Uterus (tissue), 4 donors: ENCODE results near the gene MSRB1. TPM values are rescaled to one million over a fixed set of nuclear protein-coding genes. Genes with fewer than 3 reads are reported as not detected.

Source experiments
- DNase-seq, 2 donors: peaks; one replicate each; pipeline ENCODE4 v3.0.0-alpha.2; 2019 to 2020
- H3K27ac ChIP-seq, 2 donors: fragments of 200-600 bp; sonication (generic); 1 replicate in 1 of 2; 2 replicates in 1 of 2; pipeline ENCODE4 v1.5.1; 2016 to 2018
- H3K27me3 ChIP-seq, 2 donors: fragments of 200-600 bp; sonication (generic); one replicate each; pipeline ENCODE4 v1.5.1; 2018 to 2019; ENCODE audit warnings: control low read depth in 1 of 2
- H3K36me3 ChIP-seq, 2 donors: fragments of 200-600 bp; sonication (generic); one replicate each; pipeline ENCODE4 v1.5.1; 2019; ENCODE audit warnings: control low read depth in 1 of 2
- H3K4me1 ChIP-seq, 2 donors: fragments of 200-600 bp; sonication (generic); one replicate each; pipeline ENCODE4 v1.5.1; 2018 to 2019; ENCODE audit warnings: control low read depth in 1 of 2
- H3K4me3 ChIP-seq, 2 donors: fragments of 200-600 bp; sonication (generic); 1 replicate in 1 of 2; 2 replicates in 1 of 2; pipeline ENCODE4 v1.5.1; 2018 to 2019; ENCODE audit warnings: mild to moderate bottlenecking in 1 of 2
- H3K9me3 ChIP-seq, 2 donors: fragments of 200-600 bp; sonication (generic); one replicate each; pipeline ENCODE4 v1.5.1; 2019; ENCODE audit warnings: control low read depth in 1 of 2
- POLR2A ChIP-seq, 2 donors: fragments of 450-650 bp; IDR thresholded peaks; one replicate each; pipeline ENCODE4 v1.6.1; 2016; ENCODE audit warnings: antibody characterized with exemption in 2 of 2, mild to moderate bottlenecking in 1 of 2, moderate library complexity in 1 of 2
- intact Hi-C: fragments of 100-400 bp; cut with DNase I; formaldehyde crosslinking; loops from one replicate; pipeline ENCODE4 v1.15.1; 2023; ENCODE audit warnings: low total_unique reads
- total RNA-seq, 4 donors: library from RNA; depleted of rRNA in 3 of 4; stranded (reverse); fragments of >200 nt in 3 of 4; gene quantifications; one replicate each; pipeline versions ENCODE4 v1.1.0 to v1.2.4, GENCODE V29; 2014 to 2023
- TF ChIP-seq, protein P1 (sequence below), 4 experiments: fragments of 200-600 bp in 2 of 4; fragments of 450-650 bp in 2 of 4; sonication (generic) in 2 of 4; IDR thresholded peaks; one replicate each; pipeline ENCODE4 v1.5.1; 2016 to 2019; ENCODE audit warnings: antibody characterized with exemption in 4 of 4, mild to moderate bottlenecking in 2 of 4, moderate library complexity in 1 of 4
- donor health status: DM: yes; HTN: yes; CAD: no.

MSRB1 gene
- total RNA-seq, 4 donors from 2014 or later = 5.6 to 21.2 (median 11.9) TPM

DNA sequence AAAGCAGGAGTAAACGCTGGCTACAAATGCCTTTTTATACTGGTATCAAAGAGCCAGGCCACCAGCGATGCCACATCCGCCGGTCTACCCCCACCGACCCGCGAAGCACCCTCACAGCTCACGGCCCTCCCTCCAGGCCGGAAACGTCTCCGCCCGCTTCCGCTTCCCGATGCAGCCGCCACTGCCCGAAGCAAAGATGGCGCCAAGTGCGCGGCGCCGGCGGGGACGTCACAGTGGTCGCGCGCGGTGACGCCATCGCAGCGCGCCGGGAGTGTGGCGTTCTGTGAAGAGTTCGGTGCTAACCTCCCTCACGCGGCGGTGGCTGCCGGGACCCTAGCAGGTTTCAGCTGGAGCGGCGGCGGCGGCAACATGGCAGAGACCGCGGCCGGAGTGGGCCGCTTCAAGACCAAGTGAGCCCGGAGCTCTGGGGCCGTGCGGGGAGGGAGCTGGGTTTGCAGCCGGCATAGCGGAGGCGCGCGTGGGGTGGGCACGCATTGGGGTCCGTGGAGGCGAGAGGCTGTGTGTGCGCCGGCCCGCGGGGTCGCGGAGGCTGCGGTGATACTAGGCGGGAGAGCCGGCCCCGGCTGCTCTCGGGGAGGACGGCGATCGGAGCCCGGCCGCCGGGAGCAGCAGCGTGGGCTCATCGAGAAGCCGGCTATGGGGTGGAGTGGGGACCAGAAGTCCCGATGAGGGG lies 28.9 kb upstream of the MSRB1 start, which contains the start of gene TBL3:
Gene TBL3 (plus strand): TSS at position 258 of the 694 bp plus-strand sequence. CDS start 112 bp downstream, at position 370.
- peaks cover 0 to 18% of the 10 kb centered on the region in 2 donors for H3K4me1 ChIP-seq
- H3K9me3 ChIP-seq = no peaks in the 10 kb centered on the region
- peak within 1 kb of the TSS; percentile 74 to 83 for H3K4me3 ChIP-seq
- intact Hi-C loops = no loop called here
- DNase-seq = peak; percentile 90 to 94
- H3K27ac ChIP-seq = peak within 1 kb of the TSS; percentile 77 to 86
- no peaks in the 10 kb centered on the region for H3K27me3 ChIP-seq
- no peaks in the 10 kb centered on the region for H3K36me3 ChIP-seq
- TF ChIP-seq POLR2A (IDR thresholded peaks at IDR 0.05) = peak; percentile 91 to 95
- TF ChIP-seq, protein P1, sequence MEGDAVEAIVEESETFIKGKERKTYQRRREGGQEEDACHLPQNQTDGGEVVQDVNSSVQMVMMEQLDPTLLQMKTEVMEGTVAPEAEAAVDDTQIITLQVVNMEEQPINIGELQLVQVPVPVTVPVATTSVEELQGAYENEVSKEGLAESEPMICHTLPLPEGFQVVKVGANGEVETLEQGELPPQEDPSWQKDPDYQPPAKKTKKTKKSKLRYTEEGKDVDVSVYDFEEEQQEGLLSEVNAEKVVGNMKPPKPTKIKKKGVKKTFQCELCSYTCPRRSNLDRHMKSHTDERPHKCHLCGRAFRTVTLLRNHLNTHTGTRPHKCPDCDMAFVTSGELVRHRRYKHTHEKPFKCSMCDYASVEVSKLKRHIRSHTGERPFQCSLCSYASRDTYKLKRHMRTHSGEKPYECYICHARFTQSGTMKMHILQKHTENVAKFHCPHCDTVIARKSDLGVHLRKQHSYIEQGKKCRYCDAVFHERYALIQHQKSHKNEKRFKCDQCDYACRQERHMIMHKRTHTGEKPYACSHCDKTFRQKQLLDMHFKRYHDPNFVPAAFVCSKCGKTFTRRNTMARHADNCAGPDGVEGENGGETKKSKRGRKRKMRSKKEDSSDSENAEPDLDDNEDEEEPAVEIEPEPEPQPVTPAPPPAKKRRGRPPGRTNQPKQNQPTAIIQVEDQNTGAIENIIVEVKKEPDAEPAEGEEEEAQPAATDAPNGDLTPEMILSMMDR (IDR thresholded peaks at IDR 0.05) = peak in 2 of 4 experiments; percentile 42 to 54

DNA sequence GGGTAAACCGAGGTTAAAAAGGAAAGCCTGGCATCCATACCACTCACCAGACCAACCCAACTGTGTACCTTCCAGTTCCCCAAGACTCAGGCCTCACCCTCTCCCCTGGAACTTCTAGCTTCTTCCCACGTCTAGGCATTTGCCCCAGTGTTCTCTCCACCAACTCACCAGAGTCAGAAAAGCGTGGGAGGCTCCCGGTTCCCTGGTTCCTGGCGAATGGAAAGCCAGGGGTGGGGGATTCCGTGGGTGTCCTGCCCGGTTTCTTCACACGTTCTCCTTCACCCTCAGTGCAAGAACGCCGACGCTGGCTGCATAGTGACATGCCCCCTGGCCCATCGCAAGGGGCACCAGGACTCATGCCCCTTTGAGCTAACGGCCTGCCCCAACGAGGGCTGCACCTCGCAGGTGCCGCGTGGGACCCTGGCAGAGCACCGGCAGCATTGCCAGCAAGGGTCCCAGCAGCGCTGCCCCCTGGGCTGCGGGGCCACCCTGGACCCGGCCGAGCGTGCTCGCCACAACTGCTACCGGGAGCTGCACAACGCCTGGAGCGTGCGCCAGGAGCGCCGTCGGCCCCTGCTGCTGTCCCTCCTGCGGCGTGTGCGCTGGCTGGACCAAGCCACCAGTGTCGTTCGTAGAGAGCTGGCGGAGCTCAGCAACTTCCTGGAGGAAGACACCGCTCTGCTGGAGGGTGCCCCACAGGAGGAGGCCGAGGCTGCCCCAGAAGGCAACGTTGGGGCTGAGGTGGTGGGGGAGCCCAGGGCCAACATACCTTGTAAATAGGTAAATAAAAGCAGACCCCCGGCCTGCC lies 25.4 kb upstream of the MSRB1 start:
- no peak for TF ChIP-seq POLR2A (IDR thresholded peaks at IDR 0.05)
- TF ChIP-seq, protein P1 (IDR thresholded peaks at IDR 0.05) = no peak
- Histone ChIP-seq H3K27ac (no peak overlapping the region), H3K4me3 (no peak overlapping the region), H3K4me1 (peaks cover 0 to 20% of the 10 kb centered on the region in 2 donors), H3K36me3 (no peaks in the 10 kb centered on the region), H3K27me3 (no peaks in the 10 kb centered on the region), H3K9me3 (no peaks in the 10 kb centered on the region)
- DNase-seq = no peak
- intact Hi-C loops = no loop called here

DNA sequence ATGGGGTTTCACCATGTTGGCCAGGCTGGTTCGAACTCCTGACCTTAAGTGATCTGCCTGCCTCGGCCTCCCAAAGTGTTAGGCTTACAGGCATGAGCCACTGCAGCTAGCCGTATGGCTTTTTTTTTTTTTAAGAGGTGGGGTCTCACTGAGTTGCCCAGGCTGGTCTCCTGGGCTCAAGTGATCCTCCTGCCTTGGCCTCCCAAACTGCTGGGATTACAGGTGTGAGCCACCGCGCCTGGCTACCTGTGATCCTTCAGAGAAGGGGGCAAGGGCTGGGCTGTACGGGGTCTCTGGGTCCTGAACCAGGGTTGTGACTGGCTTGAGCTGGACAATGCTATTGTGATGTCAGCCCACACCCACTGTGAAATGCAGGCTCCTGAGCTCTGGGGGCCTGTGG lies 23.5 kb upstream of the MSRB1 start, which contains the start of gene RNF151:
Gene RNF151 (plus strand): TSS at position 397 of the 400 bp plus-strand sequence. CDS start 26 bp downstream, outside the sequence.
- intact Hi-C loops = no loop called here
- peaks cover 0 to 9% of the 10 kb centered on the region in 2 donors for H3K4me1 ChIP-seq
- no peak for TF ChIP-seq POLR2A (IDR thresholded peaks at IDR 0.05)
- TF ChIP-seq, protein P1 (IDR thresholded peaks at IDR 0.05) = no peak
- H3K4me3 ChIP-seq = peak within 1 kb of the TSS in 1 of 2 donors; percentile 81
- H3K9me3 ChIP-seq = no peaks in the 10 kb centered on the region
- no peaks in the 10 kb centered on the region for H3K27me3 ChIP-seq
- no peaks in the 10 kb centered on the region for H3K36me3 ChIP-seq
- no peak for DNase-seq
- H3K27ac ChIP-seq = peak within 1 kb of the TSS; percentile 80 to 95

DNA sequence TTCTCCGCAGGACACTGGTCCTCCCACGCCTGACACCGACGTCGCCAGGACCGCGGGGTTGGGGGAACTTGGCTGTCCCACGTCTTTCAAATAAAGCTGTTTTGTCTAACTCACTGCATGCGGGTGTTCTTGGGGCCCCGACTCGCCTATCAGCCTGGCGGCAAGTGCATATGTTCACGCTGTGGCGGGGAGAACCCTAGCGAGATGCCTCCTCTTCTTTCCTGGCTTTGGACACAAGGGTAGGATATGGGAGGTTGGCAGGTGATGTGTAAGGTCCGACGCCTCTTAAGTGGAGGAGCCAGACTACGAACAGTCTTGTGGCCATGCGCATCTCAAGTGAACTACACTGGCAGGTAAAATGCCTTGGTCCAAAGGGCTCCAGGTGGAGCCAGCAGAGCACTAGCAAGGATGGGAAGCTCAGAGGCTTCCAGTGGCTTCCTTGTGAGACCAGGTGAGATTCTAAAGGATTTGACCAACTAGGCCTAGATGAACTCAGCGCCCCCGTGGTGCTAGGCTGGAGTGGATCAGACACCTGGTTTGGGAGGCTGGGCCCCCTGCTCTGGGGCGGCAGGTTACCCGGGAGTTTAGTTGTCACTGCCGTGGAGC lies 22.5 kb upstream of the MSRB1 start:
- peak overlapping the region; percentile 80 to 95 for H3K27ac ChIP-seq
- no peaks in the 10 kb centered on the region for H3K27me3 ChIP-seq
- peak overlapping the region; percentile 62 to 81 for H3K4me3 ChIP-seq
- H3K4me1 ChIP-seq = peaks cover 0 to 4% of the 10 kb centered on the region in 2 donors
- no peak for DNase-seq
- no peaks in the 10 kb centered on the region for H3K9me3 ChIP-seq
- no peak for TF ChIP-seq POLR2A (IDR thresholded peaks at IDR 0.05)
- TF ChIP-seq, protein P1 (IDR thresholded peaks at IDR 0.05) = no peak
- intact Hi-C loops = no loop called here
- no peaks in the 10 kb centered on the region for H3K36me3 ChIP-seq
